OCI-LY3 (cell line): ENCODE measurements around the gene GABRG3.

Source experiments
- EZH2phosphoT487 ChIP-seq: fragments of 200-600 bp; shearing (Covaris generic); IDR thresholded peaks from 2 replicates; pipeline ENCODE4 v1.6.1; 2018; ENCODE audit warnings: antibody characterized with exemption, mixed run types, low read depth
- TF ChIP-seq, protein P1 (sequence below): fragments of 200-600, 300-600 bp; sonication (generic); IDR thresholded peaks from 2 replicates; pipeline ENCODE4 v1.5.1; 2014; ENCODE audit warnings: antibody characterized with exemption, low read length, low read depth

DNA sequence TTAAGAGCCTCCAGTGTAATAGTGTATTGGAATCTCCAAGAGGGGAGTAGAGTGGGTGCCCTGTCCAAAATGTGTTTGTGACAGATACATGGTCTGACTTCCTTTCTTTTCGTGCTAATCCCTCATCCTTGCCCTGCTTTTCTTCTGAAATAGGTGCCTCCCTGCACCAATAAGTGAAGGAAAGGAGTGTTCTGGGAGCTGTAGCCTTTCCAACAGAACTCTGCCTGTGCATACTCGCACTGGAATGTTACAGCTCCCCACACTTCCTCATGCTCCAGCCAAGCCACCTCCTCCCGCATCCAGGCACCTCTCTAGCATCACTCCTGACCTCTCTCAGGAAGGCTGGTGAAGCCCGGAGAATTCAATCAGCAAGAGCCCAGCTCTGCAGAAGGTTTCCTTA is 478.0 kb downstream of the GABRG3 start:
- TF ChIP-seq, protein P1, sequence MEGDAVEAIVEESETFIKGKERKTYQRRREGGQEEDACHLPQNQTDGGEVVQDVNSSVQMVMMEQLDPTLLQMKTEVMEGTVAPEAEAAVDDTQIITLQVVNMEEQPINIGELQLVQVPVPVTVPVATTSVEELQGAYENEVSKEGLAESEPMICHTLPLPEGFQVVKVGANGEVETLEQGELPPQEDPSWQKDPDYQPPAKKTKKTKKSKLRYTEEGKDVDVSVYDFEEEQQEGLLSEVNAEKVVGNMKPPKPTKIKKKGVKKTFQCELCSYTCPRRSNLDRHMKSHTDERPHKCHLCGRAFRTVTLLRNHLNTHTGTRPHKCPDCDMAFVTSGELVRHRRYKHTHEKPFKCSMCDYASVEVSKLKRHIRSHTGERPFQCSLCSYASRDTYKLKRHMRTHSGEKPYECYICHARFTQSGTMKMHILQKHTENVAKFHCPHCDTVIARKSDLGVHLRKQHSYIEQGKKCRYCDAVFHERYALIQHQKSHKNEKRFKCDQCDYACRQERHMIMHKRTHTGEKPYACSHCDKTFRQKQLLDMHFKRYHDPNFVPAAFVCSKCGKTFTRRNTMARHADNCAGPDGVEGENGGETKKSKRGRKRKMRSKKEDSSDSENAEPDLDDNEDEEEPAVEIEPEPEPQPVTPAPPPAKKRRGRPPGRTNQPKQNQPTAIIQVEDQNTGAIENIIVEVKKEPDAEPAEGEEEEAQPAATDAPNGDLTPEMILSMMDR, result no peak
- TF ChIP-seq EZH2phosphoT487, result no peak
